Upper lobe of left lung (tissue), 4 donors: Measurements from ENCODE around the gene RAI14.

ENCODE experiments used
- CTCF ChIP-seq, 6 experiments: fragments of 450-650 bp in 4 of 6; fragments of 200-600 bp in 2 of 6; sonication (generic) in 2 of 6; IDR thresholded peaks; one replicate each; pipeline ENCODE4 v1.5.1; 2016 to 2019; ENCODE audit warnings: antibody characterized with exemption in 6 of 6
- EP300 ChIP-seq, 4 donors: sonication (generic); formaldehyde crosslinking; IDR thresholded peaks; one replicate each; pipeline ENCODE4 v1.5.1; 2017; ENCODE audit warnings: antibody characterized with exemption in 4 of 4, control low read depth in 2 of 4
- POLR2A ChIP-seq, 4 donors: fragments of 450-650 bp; IDR thresholded peaks; one replicate each; pipeline ENCODE4 v1.5.1; 2016 to 2017; ENCODE audit warnings: antibody characterized with exemption in 4 of 4, mild to moderate bottlenecking in 2 of 4
- POLR2AphosphoS5 ChIP-seq, 2 donors: sonication (generic); formaldehyde crosslinking; IDR thresholded peaks; one replicate each; pipeline ENCODE4 v1.5.1; 2017; ENCODE audit warnings: antibody characterized with exemption in 2 of 2

GRCh38 chr5:34624691-34625090 lies 31.4 kb upstream of the RAI14 start:
- no peak for TF ChIP-seq POLR2A (IDR thresholded peaks at IDR 0.05)
- no peak for TF ChIP-seq CTCF (IDR thresholded peaks at IDR 0.05)
- no peak for TF ChIP-seq EP300 (IDR thresholded peaks at IDR 0.05)
- no peak for TF ChIP-seq POLR2AphosphoS5 (IDR thresholded peaks at IDR 0.05)
